Measurements from ENCODE around the gene TIGAR. TPM values are rescaled to one million over a fixed set of nuclear protein-coding genes. Genes with fewer than 3 reads are reported as not detected.

The TIGAR gene
- total RNA-seq, 2 experiments from 2014 or later = 11.0 to 14.4 TPM

DNA sequence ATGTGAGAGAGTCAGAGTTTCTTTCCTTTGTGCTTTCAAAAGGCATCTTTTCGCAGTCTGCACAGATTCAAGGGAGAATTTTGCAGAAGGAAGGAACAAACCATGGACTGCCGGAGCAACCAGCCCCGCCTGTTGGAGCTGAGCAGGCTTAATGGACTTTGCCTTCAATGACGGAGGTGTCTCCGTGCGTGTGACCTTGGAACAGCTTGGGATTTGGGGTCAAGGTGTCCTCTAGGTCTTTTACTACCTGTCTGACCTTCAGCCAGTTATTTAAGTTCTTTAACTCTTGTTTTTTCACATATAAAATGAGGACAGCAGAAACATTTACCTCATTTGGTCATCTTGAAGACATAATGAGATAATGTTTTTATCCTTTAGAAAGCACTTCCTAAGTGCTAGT lies 54.4 kb downstream of the TIGAR start:
- H3K27ac Mint-ChIP-seq = no peak overlapping the region
- no peaks in the 10 kb centered on the region for H3K4me1 Mint-ChIP-seq
- no peaks in the 10 kb centered on the region for H3K9me3 Mint-ChIP-seq
- no peaks in the 10 kb centered on the region for H3K36me3 Mint-ChIP-seq (ENCODE audit: low read depth)
- CTCF ChIA-PET = no interaction called here
- H3K27me3 Mint-ChIP-seq = peaks cover 40% of the 10 kb centered on the region
- DNase-seq = no peak
- POLR2A ChIA-PET = no interaction called here
- no peak overlapping the region for H3K4me3 Mint-ChIP-seq

- Mint-ChIP-seq H3K4me1 (no peaks in the 10 kb centered on the region), H3K27me3 (peaks cover 42% of the 10 kb centered on the region), H3K9me3 (no peaks in the 10 kb centered on the region), H3K27ac (no peak overlapping the region), H3K36me3 (ENCODE audit: low read depth) (no peaks in the 10 kb centered on the region), H3K4me3 (no peak overlapping the region)
- DNase-seq = no peak
- ChIA-PET CTCF (interaction anchor here (1.4 kb wide), 1 partner anchor 12 kb away, joined by 3 read pairs; no protein-coding TSS in a partner anchor), POLR2A (no interaction called here)
Observed at GRCh38 chr12:4378772-4379171, 57.8 kb downstream of the TIGAR start.

DNA sequence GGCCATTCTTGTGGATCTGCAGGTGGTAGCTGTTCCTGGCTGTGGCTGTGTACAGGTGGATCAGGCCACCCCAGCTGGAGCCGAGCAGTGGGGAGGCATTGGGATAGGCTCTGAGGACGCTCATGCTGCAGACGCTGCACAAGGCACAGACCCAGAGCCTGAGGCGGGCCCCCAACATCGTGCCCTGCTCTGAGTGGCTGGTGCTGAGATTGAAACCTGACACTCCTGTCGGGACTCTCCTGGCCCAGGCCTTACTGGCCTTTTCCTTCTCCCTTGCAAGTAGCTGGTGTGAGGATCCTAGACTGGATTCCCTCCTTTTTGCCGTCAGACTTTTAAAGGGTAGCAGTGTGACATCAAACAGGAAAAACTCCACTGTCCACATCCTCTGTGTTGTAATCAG lies 58.4 kb downstream of the TIGAR start, which contains the start of gene FGF23:
Gene FGF23, minus strand, starts transcription at position 308 of the 400 bp plus-strand sequence. Its CDS starts 130 bp downstream, at position 178.
- no peak within 1 kb of the TSS for H3K4me3 Mint-ChIP-seq
- CTCF ChIA-PET = interaction anchor here (1.4 kb wide), 1 partner anchor 13 kb away, joined by 3 read pairs; no protein-coding TSS in a partner anchor
- no peaks in the 10 kb centered on the region for H3K9me3 Mint-ChIP-seq
- no peaks in the 10 kb centered on the region for H3K4me1 Mint-ChIP-seq
- no peak within 1 kb of the TSS for H3K27ac Mint-ChIP-seq
- no peaks in the 10 kb centered on the region for H3K36me3 Mint-ChIP-seq (ENCODE audit: low read depth)
- POLR2A ChIA-PET = no interaction called here
- no peak for DNase-seq
- peaks cover 42% of the 10 kb centered on the region for H3K27me3 Mint-ChIP-seq

GRCh38 chr12:4380332-4380731 lies 59.3 kb downstream of the TIGAR start:
- H3K4me1 Mint-ChIP-seq = no peaks in the 10 kb centered on the region
- DNase-seq = no peak
- H3K27ac Mint-ChIP-seq = no peak overlapping the region
- H3K4me3 Mint-ChIP-seq = no peak overlapping the region
- H3K36me3 Mint-ChIP-seq (ENCODE audit: low read depth) = no peaks in the 10 kb centered on the region
- no peaks in the 10 kb centered on the region for H3K9me3 Mint-ChIP-seq
- POLR2A ChIA-PET = no interaction called here
- H3K27me3 Mint-ChIP-seq = peaks cover 36% of the 10 kb centered on the region
- CTCF ChIA-PET = interaction anchor here (1.7 kb wide), 1 partner anchor 10 kb away, joined by 5 read pairs; no protein-coding TSS in a partner anchor

DNA sequence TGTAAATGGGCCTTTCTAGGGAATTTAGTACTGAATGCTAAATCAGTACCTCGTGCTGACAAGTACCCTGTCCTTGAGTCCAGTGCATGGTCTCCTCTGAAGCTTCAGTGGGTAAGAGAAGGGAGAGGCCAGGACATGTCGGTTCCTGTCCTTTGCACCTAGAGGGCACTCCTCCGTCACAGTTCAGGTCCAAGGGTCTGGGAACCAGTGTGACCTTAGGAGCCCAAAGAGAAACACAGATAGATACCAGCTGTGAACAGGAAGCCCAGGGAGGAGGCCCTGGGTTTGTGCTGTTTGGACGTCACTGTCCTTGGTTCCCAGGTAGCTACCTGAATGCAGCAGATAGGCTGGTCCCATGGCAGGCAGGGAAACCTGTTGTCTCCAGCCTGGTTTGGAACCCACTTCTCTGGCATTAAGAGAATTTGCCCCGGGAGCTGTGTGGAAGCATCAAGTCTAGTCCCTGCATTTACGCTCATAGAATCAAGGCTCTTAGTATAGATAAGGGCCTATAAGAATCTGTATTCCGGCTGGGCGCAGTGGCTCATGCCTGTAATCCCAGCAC lies 62.4 kb downstream of the TIGAR start:
- DNase-seq = no peak
- POLR2A ChIA-PET = no interaction called here
- H3K4me3 Mint-ChIP-seq = no peak overlapping the region
- H3K36me3 Mint-ChIP-seq (ENCODE audit: low read depth) = no peaks in the 10 kb centered on the region
- H3K4me1 Mint-ChIP-seq = no peaks in the 10 kb centered on the region
- peaks cover 35% of the 10 kb centered on the region for H3K27me3 Mint-ChIP-seq
- no peak overlapping the region for H3K27ac Mint-ChIP-seq
- CTCF ChIA-PET = interaction anchor here (0.8 to 0.9 kb wide), 2 partner anchors 15 to 474 kb away, joined by 3 to 4 read pairs; no protein-coding TSS in a partner anchor
- H3K9me3 Mint-ChIP-seq = no peaks in the 10 kb centered on the region

- ChIA-PET POLR2A (no interaction called here), CTCF (no interaction called here)
- Mint-ChIP-seq H3K27me3 (peaks cover 21% of the 10 kb centered on the region), H3K36me3 (ENCODE audit: low read depth) (no peaks in the 10 kb centered on the region), H3K27ac (no peak overlapping the region), H3K4me1 (no peaks in the 10 kb centered on the region), H3K9me3 (no peaks in the 10 kb centered on the region), H3K4me3 (no peak overlapping the region)
- DNase-seq = no peak
Observed at GRCh38 chr12:4386801-4387200, 65.8 kb downstream of the TIGAR start.

DNA sequence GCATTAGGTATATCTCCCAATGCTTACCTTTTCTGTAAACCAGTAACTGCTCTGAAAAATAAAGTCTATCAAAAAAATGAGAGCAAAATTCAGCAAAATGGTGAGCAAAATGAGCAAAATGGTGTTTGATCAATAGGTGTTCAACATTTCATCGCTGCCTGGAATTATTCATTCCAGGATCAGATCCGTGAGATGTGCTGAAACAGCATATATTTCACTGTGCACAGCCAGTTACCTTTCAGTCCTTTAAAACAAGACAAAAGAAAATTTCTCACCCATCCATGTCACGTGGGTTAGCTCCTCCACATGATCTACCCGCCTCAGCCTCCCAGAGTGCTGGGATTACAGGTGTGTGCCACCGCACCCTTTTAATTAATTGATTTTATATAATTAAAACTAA lies 66.6 kb downstream of the TIGAR start:
- CTCF ChIA-PET = interaction anchor here (1.2 kb wide), 1 partner anchor 347 kb away, joined by 3 read pairs; no protein-coding TSS in a partner anchor
- H3K4me3 Mint-ChIP-seq = no peak overlapping the region
- H3K9me3 Mint-ChIP-seq = no peaks in the 10 kb centered on the region
- no peak overlapping the region for H3K27ac Mint-ChIP-seq
- peaks cover 21% of the 10 kb centered on the region for H3K27me3 Mint-ChIP-seq
- H3K36me3 Mint-ChIP-seq (ENCODE audit: low read depth) = no peaks in the 10 kb centered on the region
- H3K4me1 Mint-ChIP-seq = peaks cover 3% of the 10 kb centered on the region
- DNase-seq = no peak
- POLR2A ChIA-PET = no interaction called here

GRCh38 chr12:4388032-4388431 lies 67.0 kb downstream of the TIGAR start:
- H3K4me1 Mint-ChIP-seq = peaks cover 8% of the 10 kb centered on the region
- H3K27me3 Mint-ChIP-seq = peaks cover 25% of the 10 kb centered on the region
- no peak overlapping the region for H3K4me3 Mint-ChIP-seq
- ChIA-PET CTCF (interaction anchor here (1.2 kb wide), 1 partner anchor 347 kb away, joined by 3 read pairs; no protein-coding TSS in a partner anchor), POLR2A (no interaction called here)
- no peak for DNase-seq
- no peaks in the 10 kb centered on the region for H3K36me3 Mint-ChIP-seq (ENCODE audit: low read depth)
- no peaks in the 10 kb centered on the region for H3K9me3 Mint-ChIP-seq
- no peak overlapping the region for H3K27ac Mint-ChIP-seq

DNA sequence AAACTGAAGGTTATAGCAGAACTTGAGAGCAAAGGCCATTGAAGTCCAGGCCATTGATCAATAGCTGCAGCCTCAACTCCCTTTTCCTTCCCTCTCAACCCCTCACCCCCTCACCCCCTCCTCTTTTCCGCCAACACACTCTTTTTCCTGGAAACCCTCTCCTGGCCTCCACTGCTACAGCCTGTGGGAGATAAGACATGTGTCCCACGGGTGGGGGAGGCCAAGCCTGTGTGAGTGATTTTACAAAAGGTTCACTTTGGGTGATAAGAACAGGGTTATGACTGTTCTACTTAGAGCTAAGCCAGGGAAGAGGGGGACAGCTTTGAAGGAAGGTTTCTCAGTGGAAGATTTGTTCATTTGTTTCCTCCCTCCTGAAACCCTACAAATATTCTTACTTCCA lies 67.6 kb downstream of the TIGAR start:
- ChIA-PET POLR2A (no interaction called here), CTCF (interaction anchor here (1.2 kb wide), 1 partner anchor 346 kb away, joined by 3 read pairs; no protein-coding TSS in a partner anchor)
- H3K27ac Mint-ChIP-seq = no peak overlapping the region
- H3K9me3 Mint-ChIP-seq = no peaks in the 10 kb centered on the region
- H3K27me3 Mint-ChIP-seq = peaks cover 25% of the 10 kb centered on the region
- DNase-seq = no peak
- no peak overlapping the region for H3K4me3 Mint-ChIP-seq
- no peaks in the 10 kb centered on the region for H3K36me3 Mint-ChIP-seq (ENCODE audit: low read depth)
- H3K4me1 Mint-ChIP-seq = peaks cover 8% of the 10 kb centered on the region

- CTCF ChIA-PET = no interaction called here
- H3K4me3 Mint-ChIP-seq = no peak overlapping the region
- no peak overlapping the region for H3K27ac Mint-ChIP-seq
- no peaks in the 10 kb centered on the region for H3K9me3 Mint-ChIP-seq
- H3K27me3 Mint-ChIP-seq = peaks cover 47% of the 10 kb centered on the region
- peaks cover 8% of the 10 kb centered on the region for H3K4me1 Mint-ChIP-seq
- no peak for DNase-seq
- H3K36me3 Mint-ChIP-seq (ENCODE audit: low read depth) = no peaks in the 10 kb centered on the region
- POLR2A ChIA-PET = no interaction called here
Observed at GRCh38 chr12:4392223-4392742, 71.3 kb downstream of the TIGAR start.

DNA sequence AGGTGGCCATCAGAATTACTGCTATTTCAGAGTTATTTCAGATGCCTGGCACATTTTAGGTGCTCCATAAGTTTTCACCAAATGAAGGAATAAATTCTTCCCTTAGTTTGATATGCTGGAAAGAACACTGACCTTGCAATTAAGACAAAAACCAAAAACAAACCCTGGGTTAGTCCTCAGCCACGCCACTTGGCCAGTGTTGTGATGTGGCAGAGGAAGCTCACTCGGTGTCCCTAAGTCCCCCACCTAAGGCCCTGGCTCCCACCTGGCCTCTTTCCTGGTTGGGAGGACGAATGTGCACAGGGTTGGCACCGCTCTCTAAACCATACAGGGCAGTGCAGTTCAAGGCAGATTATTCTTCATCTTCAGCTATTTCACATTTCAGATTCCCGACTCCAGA lies 72.2 kb downstream of the TIGAR start:
- ChIA-PET POLR2A (no interaction called here), CTCF (no interaction called here)
- Mint-ChIP-seq H3K4me3 (no peak overlapping the region), H3K27ac (no peak overlapping the region), H3K36me3 (ENCODE audit: low read depth) (no peaks in the 10 kb centered on the region), H3K9me3 (no peaks in the 10 kb centered on the region), H3K27me3 (peaks cover 45% of the 10 kb centered on the region), H3K4me1 (peaks cover 8% of the 10 kb centered on the region)
- DNase-seq = no peak

DNA sequence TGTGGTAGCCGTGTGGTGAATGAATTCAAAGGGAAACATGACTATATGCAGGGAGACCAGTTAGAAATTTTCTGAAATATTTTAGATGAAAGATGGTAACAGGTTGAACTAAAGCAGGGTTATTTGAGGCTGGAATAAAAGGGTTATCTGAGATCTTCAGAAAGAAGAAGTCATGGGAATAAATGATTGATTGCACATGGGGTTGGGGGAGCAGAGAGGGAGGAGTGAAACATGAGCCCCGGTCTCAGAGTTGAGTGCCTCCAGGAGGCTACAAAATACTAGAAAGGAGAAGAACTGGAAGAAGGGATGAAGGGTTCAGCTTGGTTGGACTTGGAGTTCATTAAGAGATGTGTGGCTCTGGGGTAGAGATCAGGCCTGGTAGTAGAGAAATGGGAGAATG lies 74.8 kb downstream of the TIGAR start:
- Mint-ChIP-seq H3K4me1 (peaks cover 8% of the 10 kb centered on the region), H3K27me3 (peaks cover 48% of the 10 kb centered on the region), H3K36me3 (ENCODE audit: low read depth) (no peaks in the 10 kb centered on the region), H3K27ac (no peak overlapping the region), H3K9me3 (no peaks in the 10 kb centered on the region), H3K4me3 (no peak overlapping the region)
- DNase-seq = no peak
- CTCF ChIA-PET = no interaction called here
- POLR2A ChIA-PET = no interaction called here

DNA sequence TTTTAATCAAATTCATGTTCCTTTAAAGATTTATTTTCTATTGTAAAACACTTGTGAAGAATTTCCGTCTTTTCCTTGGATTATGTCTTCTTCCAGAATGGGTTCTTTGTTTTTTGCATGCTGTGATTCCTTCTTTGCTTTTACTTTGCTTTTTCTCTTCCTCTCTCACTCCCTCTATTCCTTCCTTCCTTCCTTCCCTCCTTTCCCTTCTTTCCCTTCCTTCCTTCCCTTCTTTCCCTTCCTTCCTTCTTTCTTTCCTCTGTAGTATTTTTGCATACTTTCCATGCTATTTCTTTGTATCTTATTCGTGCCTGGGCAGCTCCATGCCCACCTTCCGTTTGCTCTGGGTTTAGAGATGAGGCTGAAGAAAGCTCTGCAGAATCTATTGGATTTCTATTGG lies 80.1 kb downstream of the TIGAR start:
- DNase-seq = no peak
- no peaks in the 10 kb centered on the region for H3K4me1 Mint-ChIP-seq
- H3K27me3 Mint-ChIP-seq = peaks cover 26% of the 10 kb centered on the region
- ChIA-PET CTCF (no interaction called here), POLR2A (no interaction called here)
- no peak overlapping the region for H3K27ac Mint-ChIP-seq
- no peaks in the 10 kb centered on the region for H3K9me3 Mint-ChIP-seq
- no peaks in the 10 kb centered on the region for H3K36me3 Mint-ChIP-seq (ENCODE audit: low read depth)
- no peak overlapping the region for H3K4me3 Mint-ChIP-seq

DNA sequence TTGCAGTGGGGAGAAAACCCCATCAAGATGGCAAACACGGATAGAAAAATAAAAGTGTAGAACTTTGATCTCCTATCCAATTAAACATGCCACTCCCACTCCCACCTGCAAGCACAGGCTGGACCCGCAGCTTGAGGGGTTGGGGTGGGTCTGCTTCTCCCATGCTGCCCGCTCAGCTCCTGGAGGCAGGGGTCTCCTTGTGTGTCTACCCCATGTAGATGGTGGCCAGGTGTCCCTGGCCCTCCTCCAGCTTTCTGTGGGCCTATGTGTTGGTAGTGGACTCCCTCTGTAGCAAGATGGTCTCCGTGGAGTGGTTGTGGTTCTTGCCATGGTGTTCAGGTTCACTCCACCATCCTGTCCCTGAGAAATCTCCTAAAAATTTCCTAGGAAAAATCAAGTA lies 82.0 kb downstream of the TIGAR start:
- no peaks in the 10 kb centered on the region for H3K36me3 Mint-ChIP-seq (ENCODE audit: low read depth)
- H3K27ac Mint-ChIP-seq = no peak overlapping the region
- no peak overlapping the region for H3K4me3 Mint-ChIP-seq
- H3K9me3 Mint-ChIP-seq = no peaks in the 10 kb centered on the region
- no peaks in the 10 kb centered on the region for H3K4me1 Mint-ChIP-seq
- ChIA-PET POLR2A (no interaction called here), CTCF (interaction anchor here (1.0 to 1.3 kb wide), 2 partner anchors 12 to 194 kb away, joined by 3 to 4 read pairs; no protein-coding TSS in a partner anchor)
- peaks cover 17% of the 10 kb centered on the region for H3K27me3 Mint-ChIP-seq
- no peak for DNase-seq

Measured in activated CD4-positive, alpha-beta T cell treated with anti-CD3 and anti-CD28 coated beads, Interleukin-2, amount 10 ng/mL, durations not matched to agents 7 days and 5 days (primary cell).